SK-N-SH (cell line): ENCODE data around the gene C1orf50. TPM values are rescaled to one million over a fixed set of nuclear protein-coding genes. Genes with fewer than 3 reads are reported as not detected.

ENCODE experiments used
- CTCF ChIA-PET: fragments of 300-600, 350-600 bp; formaldehyde crosslinking; extraction: SDS; loops from one replicate; lab custom pipeline; 2021; lab: Yijun Ruan, JAX
- POLR2A ChIA-PET: fragments of 350-600 bp; sonication (Branson Sonifier 250); formaldehyde crosslinking; extraction: SDS; loops from one replicate; lab custom pipeline; 2020; ENCODE audit warnings: antibody characterized with exemption, inconsistent platforms; lab: Yijun Ruan, JAX
- DNase-seq: peaks from one replicate; pipeline ENCODE4 v3.0.0; 2012
- H2AFZ ChIP-seq: fragments of 200-600 bp; sonication (generic); 2 replicates; pipeline ENCODE4 v1.8.1; 2016; ENCODE audit warnings: antibody characterized with exemption, mild to moderate bottlenecking, low read depth
- H3F3A ChIP-seq: fragments of 200-600 bp; sonication (generic); replicated peaks from 2 replicates; pipeline ENCODE3; 2016; ENCODE audit warnings: antibody characterized with exemption, mild to moderate bottlenecking; ENCODE audit not compliant: insufficient read depth
- H3K27ac ChIP-seq, 2 experiments: fragments of 200-500 bp in 1 of 2; fragments of 200-600 bp in 1 of 2; sonication (Bioruptor generic) in 1 of 2; sonication (generic), shearing (Covaris generic) in 1 of 2; 2 replicates each; pipeline versions ENCODE4 v1.5.1 to v1.6.1; 2014 to 2016; ENCODE audit warnings: low read depth in 2 of 2, inconsistent platforms in 1 of 2, low read length in 1 of 2, mild to moderate bottlenecking in 1 of 2, mixed read lengths in 1 of 2
- H3K27me3 ChIP-seq: fragments of 200-600 bp; sonication (generic), shearing (Covaris generic); 2 replicates; pipeline ENCODE4 v1.6.1; 2016; ENCODE audit warnings: mixed run types; ENCODE audit not compliant: insufficient read depth
- H3K36me3 ChIP-seq, 2 experiments: fragments of 200-500 bp in 1 of 2; fragments of 200-600 bp in 1 of 2; sonication (Bioruptor generic) in 1 of 2; sonication (generic) in 1 of 2; replicated peaks in 1 of 2; 2 replicates each; pipeline versions ENCODE3 to v1.5.1; 2014 to 2016; ENCODE audit warnings: low read length in 1 of 2, mild to moderate bottlenecking in 1 of 2; ENCODE audit not compliant: insufficient read depth in 2 of 2, control insufficient read depth in 1 of 2
- H3K4me1 ChIP-seq, 2 experiments: fragments of 200-500 bp in 1 of 2; fragments of 200-600 bp in 1 of 2; sonication (Bioruptor generic) in 1 of 2; sonication (generic), shearing (Covaris generic) in 1 of 2; 2 replicates each; pipeline versions ENCODE4 v1.5.1 to v1.6.1; 2014 to 2016; ENCODE audit warnings: low read depth in 1 of 2, low read length in 1 of 2, mixed run types in 1 of 2; ENCODE audit not compliant: insufficient read depth in 2 of 2, control insufficient read depth in 1 of 2
- H3K4me2 ChIP-seq: fragments of 200-600 bp; sonication (generic), shearing (Covaris generic); 2 replicates; pipeline ENCODE4 v1.6.1; 2017; ENCODE audit warnings: mixed run types
- H3K4me3 ChIP-seq, 2 experiments: fragments of 200-500 bp in 1 of 2; fragments of 200-600 bp in 1 of 2; sonication (Bioruptor generic) in 1 of 2; sonication (generic), shearing (Covaris generic) in 1 of 2; 2 replicates each; pipeline versions ENCODE4 v1.5.1 to v1.8.1; 2014 to 2016; ENCODE audit warnings: low read depth in 2 of 2, inconsistent platforms in 1 of 2, low read length in 1 of 2, mild to moderate bottlenecking in 1 of 2, mixed read lengths in 1 of 2, moderate library complexity in 1 of 2
- H3K79me2 ChIP-seq: fragments of 200-600 bp; sonication (generic); 2 replicates; pipeline ENCODE4 v1.8.1; 2017; ENCODE audit warnings: mild to moderate bottlenecking; ENCODE audit not compliant: insufficient read depth
- H3K9ac ChIP-seq: fragments of 200-600 bp; sonication (generic); 2 replicates; pipeline ENCODE4 v1.6.1; 2017; ENCODE audit warnings: mixed run types
- H3K9me2 ChIP-seq: fragments of 200-600 bp; sonication (generic); 2 replicates; pipeline ENCODE4 v1.6.1; 2017; ENCODE audit warnings: mixed run types
- H3K9me3 ChIP-seq: fragments of 200-600 bp; sonication (generic); 2 replicates; pipeline ENCODE4 v1.6.1; 2017; ENCODE audit warnings: mixed run types, mild to moderate bottlenecking, moderate library complexity
- H4K20me1 ChIP-seq: fragments of 200-600 bp; sonication (generic); 2 replicates; pipeline ENCODE4 v1.6.1; 2017; ENCODE audit warnings: mild to moderate bottlenecking, mixed run types; ENCODE audit not compliant: insufficient read depth
- EZH2phosphoT487 ChIP-seq: fragments of 200-600 bp; sonication (generic); IDR thresholded peaks from 2 replicates; pipeline ENCODE4 v1.6.1; 2017; ENCODE audit warnings: low read depth, mixed run types, mild to moderate bottlenecking, antibody characterized with exemption, moderate library complexity, borderline replicate concordance
- FOSL2 ChIP-seq: IDR thresholded peaks from 2 replicates; pipeline ENCODE4 v1.4.0; 2012; ENCODE audit warnings: low read depth, mild to moderate bottlenecking, moderate library complexity, borderline replicate concordance
- GABPA ChIP-seq: IDR thresholded peaks from 2 replicates; pipeline ENCODE4 v1.4.0; 2012; ENCODE audit warnings: low read depth, mild to moderate bottlenecking
- IRF3 ChIP-seq: fragments of 150-350 bp; IDR thresholded peaks from 2 replicates; pipeline ENCODE4 v1.6.1; 2016; ENCODE audit warnings: mild to moderate bottlenecking, low read depth, low read length
- JUND ChIP-seq: IDR thresholded peaks from 2 replicates; pipeline ENCODE4 v1.4.0; 2012
- MEF2A ChIP-seq: IDR thresholded peaks from 2 replicates; pipeline ENCODE4 v1.4.0; 2012; ENCODE audit warnings: low read depth, borderline replicate concordance
- MXI1 ChIP-seq: IDR thresholded peaks from 2 replicates; pipeline ENCODE4 v1.6.1; 2012; ENCODE audit warnings: mild to moderate bottlenecking, low read depth, low read length, improper control_type of control experiment
- NRF1 ChIP-seq: IDR thresholded peaks from 2 replicates; pipeline ENCODE4 v1.6.1; 2012; ENCODE audit warnings: low read depth, mild to moderate bottlenecking, low read length
- POLR2AphosphoS5 ChIP-seq: IDR thresholded peaks from 2 replicates; pipeline ENCODE4 v1.6.1; 2012; ENCODE audit warnings: low read depth, low read length
- RAD21 ChIP-seq: IDR thresholded peaks from 2 replicates; pipeline ENCODE4 v1.6.1; 2012; ENCODE audit warnings: mild to moderate bottlenecking, low read length
- RCOR1 ChIP-seq: fragments of 150-350 bp; IDR thresholded peaks from 2 replicates; pipeline ENCODE4 v1.6.1; 2017; ENCODE audit warnings: antibody characterized with exemption, low read length
- RXRA ChIP-seq: IDR thresholded peaks from 2 replicates; pipeline ENCODE4 v1.4.0; 2012; ENCODE audit warnings: low read depth, mild to moderate bottlenecking, borderline replicate concordance
- SIN3A ChIP-seq: IDR thresholded peaks from 2 replicates; pipeline ENCODE4 v1.6.1; 2012; ENCODE audit warnings: low read depth, mild to moderate bottlenecking, low read length, moderate library complexity, borderline replicate concordance
- SMC3 ChIP-seq: IDR thresholded peaks from 2 replicates; pipeline ENCODE4 v1.6.1; 2012; ENCODE audit warnings: low read depth, low read length, improper control_type of control experiment
- TAF1 ChIP-seq: IDR thresholded peaks from 2 replicates; pipeline ENCODE4 v1.6.1; 2012; ENCODE audit warnings: low read depth, mild to moderate bottlenecking, low read length, moderate library complexity, borderline replicate concordance
- TCF12 ChIP-seq: IDR thresholded peaks from 2 replicates; pipeline ENCODE4 v1.4.0; 2012
- USF1 ChIP-seq: IDR thresholded peaks from 2 replicates; pipeline ENCODE4 v1.4.0; 2012; ENCODE audit warnings: low read depth, borderline replicate concordance
- USF2 ChIP-seq: fragments of 150-350 bp; IDR thresholded peaks from 2 replicates; pipeline ENCODE4 v1.6.1; 2017; ENCODE audit warnings: antibody characterized with exemption, low read length, low read depth, borderline replicate concordance
- YY1 ChIP-seq: IDR thresholded peaks from 2 replicates; pipeline ENCODE4 v1.4.0; 2012; ENCODE audit warnings: low read depth, mild to moderate bottlenecking
- WGBS: methylation state at CpG from one replicate; pipeline ENCODE4 v1.1.6; 2017; ENCODE audit warnings: low lambda C conversion rate; 5-methylcytosine and 5-hydroxymethylcytosine counted together
- polyA plus RNA-seq, 3 experiments: library from polyadenylated mRNA; depleted of rRNA; stranded (reverse); fragments of >200 nt; gene quantifications; 2 replicates each; pipeline ENCODE4 v1.2.3, GENCODE V29; 2012
- TF ChIP-seq, protein P1 (sequence below): IDR thresholded peaks from 2 replicates; pipeline ENCODE4 v1.6.1; 2012; ENCODE audit warnings: mild to moderate bottlenecking, low read depth, low read length, moderate library complexity
- TF ChIP-seq, protein P2 (sequence below): IDR thresholded peaks from 2 replicates; pipeline ENCODE4 v1.4.0; 2012; ENCODE audit warnings: low read depth
- TF ChIP-seq, protein P3 (sequence below): IDR thresholded peaks from 2 replicates; pipeline ENCODE4; 2012

C1orf50 gene
- polyA plus RNA-seq, 1 of the 3 experiments (the other 2 are of a cell fraction): 2.6 TPM

GRCh38 chr1:42773420-42773819, 6.4 kb downstream of the C1orf50 start (continued):
- TF ChIP-seq, protein P1, sequence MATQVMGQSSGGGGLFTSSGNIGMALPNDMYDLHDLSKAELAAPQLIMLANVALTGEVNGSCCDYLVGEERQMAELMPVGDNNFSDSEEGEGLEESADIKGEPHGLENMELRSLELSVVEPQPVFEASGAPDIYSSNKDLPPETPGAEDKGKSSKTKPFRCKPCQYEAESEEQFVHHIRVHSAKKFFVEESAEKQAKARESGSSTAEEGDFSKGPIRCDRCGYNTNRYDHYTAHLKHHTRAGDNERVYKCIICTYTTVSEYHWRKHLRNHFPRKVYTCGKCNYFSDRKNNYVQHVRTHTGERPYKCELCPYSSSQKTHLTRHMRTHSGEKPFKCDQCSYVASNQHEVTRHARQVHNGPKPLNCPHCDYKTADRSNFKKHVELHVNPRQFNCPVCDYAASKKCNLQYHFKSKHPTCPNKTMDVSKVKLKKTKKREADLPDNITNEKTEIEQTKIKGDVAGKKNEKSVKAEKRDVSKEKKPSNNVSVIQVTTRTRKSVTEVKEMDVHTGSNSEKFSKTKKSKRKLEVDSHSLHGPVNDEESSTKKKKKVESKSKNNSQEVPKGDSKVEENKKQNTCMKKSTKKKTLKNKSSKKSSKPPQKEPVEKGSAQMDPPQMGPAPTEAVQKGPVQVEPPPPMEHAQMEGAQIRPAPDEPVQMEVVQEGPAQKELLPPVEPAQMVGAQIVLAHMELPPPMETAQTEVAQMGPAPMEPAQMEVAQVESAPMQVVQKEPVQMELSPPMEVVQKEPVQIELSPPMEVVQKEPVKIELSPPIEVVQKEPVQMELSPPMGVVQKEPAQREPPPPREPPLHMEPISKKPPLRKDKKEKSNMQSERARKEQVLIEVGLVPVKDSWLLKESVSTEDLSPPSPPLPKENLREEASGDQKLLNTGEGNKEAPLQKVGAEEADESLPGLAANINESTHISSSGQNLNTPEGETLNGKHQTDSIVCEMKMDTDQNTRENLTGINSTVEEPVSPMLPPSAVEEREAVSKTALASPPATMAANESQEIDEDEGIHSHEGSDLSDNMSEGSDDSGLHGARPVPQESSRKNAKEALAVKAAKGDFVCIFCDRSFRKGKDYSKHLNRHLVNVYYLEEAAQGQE: no peak
- TF ChIP-seq MEF2A: no peak
- TF ChIP-seq IRF3: no peak
- TF ChIP-seq MXI1: no peak

- Histone ChIP-seq H3F3A (no peaks in the 10 kb centered on the region), H3K4me2 (no peak overlapping the region), H3K36me3 (peaks cover 46 to 48% of the 10 kb centered on the region in 2 experiments), H3K4me1 (no peaks in the 10 kb centered on the region), H3K79me2 (peaks cover 28% of the 10 kb centered on the region), H3K4me3 (no peak overlapping the region), H3K27me3 (no peaks in the 10 kb centered on the region), H3K27ac (no peak overlapping the region), H3K9me3 (no peaks in the 10 kb centered on the region), H2AFZ (no peak overlapping the region), H4K20me1 (no peaks in the 10 kb centered on the region), H3K9me2 (no peaks in the 10 kb centered on the region), H3K9ac (no peak overlapping the region)
- WGBS: 95% methylated on average over 3 of the region's 5 CpGs
- no peak for DNase-seq
- ChIA-PET CTCF (interaction anchor here (1.3 to 10.1 kb wide), 3 partner anchors 9 to 299 kb away, joined by 3 to 75 read pairs (median 4); no protein-coding TSS in a partner anchor), POLR2A (no interaction called here)
- no peak for TF ChIP-seq MXI1
- no peak for TF ChIP-seq GABPA
- TF ChIP-seq FOSL2: no peak
- TF ChIP-seq, protein P2, sequence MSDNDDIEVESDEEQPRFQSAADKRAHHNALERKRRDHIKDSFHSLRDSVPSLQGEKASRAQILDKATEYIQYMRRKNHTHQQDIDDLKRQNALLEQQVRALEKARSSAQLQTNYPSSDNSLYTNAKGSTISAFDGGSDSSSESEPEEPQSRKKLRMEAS: no peak
- no peak for TF ChIP-seq SIN3A
- TF ChIP-seq USF1: no peak
- TF ChIP-seq TAF1: no peak
- TF ChIP-seq RCOR1: no peak
- TF ChIP-seq POLR2AphosphoS5: no peak
- TF ChIP-seq YY1: no peak
- TF ChIP-seq RAD21: no peak
- TF ChIP-seq USF2: no peak
- no peak for TF ChIP-seq RXRA
- no peak for TF ChIP-seq TCF12
- TF ChIP-seq, protein P3, sequence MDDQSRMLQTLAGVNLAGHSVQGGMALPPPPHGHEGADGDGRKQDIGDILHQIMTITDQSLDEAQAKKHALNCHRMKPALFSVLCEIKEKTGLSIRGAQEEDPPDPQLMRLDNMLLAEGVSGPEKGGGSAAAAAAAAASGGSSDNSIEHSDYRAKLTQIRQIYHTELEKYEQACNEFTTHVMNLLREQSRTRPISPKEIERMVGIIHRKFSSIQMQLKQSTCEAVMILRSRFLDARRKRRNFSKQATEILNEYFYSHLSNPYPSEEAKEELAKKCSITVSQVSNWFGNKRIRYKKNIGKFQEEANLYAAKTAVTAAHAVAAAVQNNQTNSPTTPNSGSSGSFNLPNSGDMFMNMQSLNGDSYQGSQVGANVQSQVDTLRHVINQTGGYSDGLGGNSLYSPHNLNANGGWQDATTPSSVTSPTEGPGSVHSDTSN: no peak
- no peak for TF ChIP-seq JUND
- TF ChIP-seq NRF1: no peak
- no peak for TF ChIP-seq SMC3
- TF ChIP-seq EZH2phosphoT487: no peak
Measured at GRCh38 chr1:42774928-42775526, 8.0 kb downstream of the C1orf50 start.
